Measurements from ENCODE around the gene PRKCG. TPM values are rescaled to one million over a fixed set of nuclear protein-coding genes. Genes with fewer than 3 reads are reported as not detected.

PRKCG gene
- total RNA-seq, 2 donors from 2014 or later: not detected

DNA sequence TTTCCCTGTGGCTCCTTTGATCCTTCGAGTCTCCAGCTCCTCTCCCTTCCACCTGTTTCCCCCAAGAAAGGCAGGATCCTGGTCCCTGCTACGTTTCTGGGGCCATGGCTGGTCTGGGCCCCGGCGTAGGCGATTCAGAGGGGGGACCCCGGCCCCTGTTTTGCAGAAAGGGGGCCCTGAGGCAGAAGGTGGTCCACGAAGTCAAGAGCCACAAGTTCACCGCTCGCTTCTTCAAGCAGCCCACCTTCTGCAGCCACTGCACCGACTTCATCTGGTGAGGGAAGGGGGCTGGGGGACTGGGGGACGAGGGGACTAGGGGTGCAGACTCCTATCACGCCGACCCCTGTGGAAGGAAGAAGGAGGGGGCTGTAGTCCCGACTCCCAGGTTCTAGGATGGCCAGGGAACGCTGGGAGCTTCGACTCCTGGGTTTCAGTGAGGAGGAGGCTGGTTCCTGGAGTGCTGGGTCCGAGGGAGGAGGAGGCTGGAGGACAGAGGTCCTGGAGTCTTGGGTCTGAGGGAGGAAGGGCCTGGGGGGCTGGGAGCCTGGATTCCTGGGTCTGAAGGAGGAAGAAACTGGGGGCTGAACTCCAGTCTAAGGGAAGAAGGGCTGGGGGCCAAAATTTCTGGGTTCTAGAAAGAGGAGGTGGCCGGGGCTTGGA is 524 bp downstream of the PRKCG start:
- Histone ChIP-seq H3K4me1 (peaks cover 0 to 32% of the 10 kb centered on the region in 2 donors), H3K27me3 (peaks cover 14 to 17% of the 10 kb centered on the region in 2 donors), H3K4me3 (peak overlapping the region in 1 of 2 donors; percentile 45), H3K27ac (no peak overlapping the region), H3K36me3 (no peaks in the 10 kb centered on the region), H3K9me3 (no peaks in the 10 kb centered on the region)
- DNase-seq (ENCODE audit: low spot score): no peak
- TF ChIP-seq, protein P1, sequence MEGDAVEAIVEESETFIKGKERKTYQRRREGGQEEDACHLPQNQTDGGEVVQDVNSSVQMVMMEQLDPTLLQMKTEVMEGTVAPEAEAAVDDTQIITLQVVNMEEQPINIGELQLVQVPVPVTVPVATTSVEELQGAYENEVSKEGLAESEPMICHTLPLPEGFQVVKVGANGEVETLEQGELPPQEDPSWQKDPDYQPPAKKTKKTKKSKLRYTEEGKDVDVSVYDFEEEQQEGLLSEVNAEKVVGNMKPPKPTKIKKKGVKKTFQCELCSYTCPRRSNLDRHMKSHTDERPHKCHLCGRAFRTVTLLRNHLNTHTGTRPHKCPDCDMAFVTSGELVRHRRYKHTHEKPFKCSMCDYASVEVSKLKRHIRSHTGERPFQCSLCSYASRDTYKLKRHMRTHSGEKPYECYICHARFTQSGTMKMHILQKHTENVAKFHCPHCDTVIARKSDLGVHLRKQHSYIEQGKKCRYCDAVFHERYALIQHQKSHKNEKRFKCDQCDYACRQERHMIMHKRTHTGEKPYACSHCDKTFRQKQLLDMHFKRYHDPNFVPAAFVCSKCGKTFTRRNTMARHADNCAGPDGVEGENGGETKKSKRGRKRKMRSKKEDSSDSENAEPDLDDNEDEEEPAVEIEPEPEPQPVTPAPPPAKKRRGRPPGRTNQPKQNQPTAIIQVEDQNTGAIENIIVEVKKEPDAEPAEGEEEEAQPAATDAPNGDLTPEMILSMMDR (IDR thresholded peaks at IDR 0.05): no peak

DNA sequence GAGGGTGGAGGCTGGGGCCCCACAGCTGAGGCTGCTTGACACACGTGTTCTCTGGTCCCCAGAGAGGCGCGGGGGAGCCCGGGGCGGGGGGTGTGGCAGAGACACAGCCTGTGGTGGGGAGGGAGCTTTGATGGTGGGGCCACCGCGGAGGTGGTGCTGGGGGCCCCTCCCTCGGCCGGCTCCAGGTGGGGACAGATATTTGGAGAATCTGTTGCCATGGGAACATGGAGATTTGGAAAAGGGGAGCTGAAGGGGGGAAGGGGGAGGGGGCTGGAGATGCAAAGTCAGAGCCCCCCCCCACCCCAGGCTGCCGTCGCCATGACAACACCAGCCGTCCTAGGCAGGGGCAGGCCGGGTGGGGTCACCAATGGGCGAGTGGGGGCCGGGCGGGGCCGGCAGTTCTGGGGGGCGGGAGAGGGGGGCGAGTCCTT is 1.2 kb downstream of the PRKCG start:
- peaks cover 0 to 32% of the 10 kb centered on the region in 2 donors for H3K4me1 ChIP-seq
- TF ChIP-seq, protein P1 (IDR thresholded peaks at IDR 0.05): no peak
- H3K9me3 ChIP-seq: no peaks in the 10 kb centered on the region
- DNase-seq (ENCODE audit: low spot score): no peak
- peaks cover 14 to 17% of the 10 kb centered on the region in 2 donors for H3K27me3 ChIP-seq
- H3K4me3 ChIP-seq: no peak overlapping the region
- H3K36me3 ChIP-seq: no peaks in the 10 kb centered on the region
- no peak overlapping the region for H3K27ac ChIP-seq

DNA sequence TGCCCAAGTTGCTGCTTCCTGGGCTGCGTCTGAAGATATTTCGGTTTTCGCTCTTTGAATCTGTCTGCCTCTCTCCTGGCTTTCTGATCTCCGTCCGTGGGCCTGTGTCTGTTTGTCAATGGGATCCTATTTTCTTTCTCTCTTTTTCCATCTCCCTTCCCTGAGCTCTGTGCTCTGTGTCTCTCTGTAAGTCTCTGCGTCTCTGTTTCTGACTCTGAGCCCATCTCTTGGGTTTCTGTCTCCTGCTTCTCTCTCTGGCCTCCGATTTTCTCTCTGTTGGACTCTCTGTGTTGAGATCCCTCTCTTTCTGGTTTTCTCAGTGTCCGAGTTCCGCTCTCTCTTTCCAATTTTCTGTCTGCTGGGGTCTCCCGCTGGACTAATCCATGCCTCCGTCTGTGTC is 1.7 kb downstream of the PRKCG start:
- H3K27me3 ChIP-seq: peaks cover 14 to 17% of the 10 kb centered on the region in 2 donors
- peaks cover 0 to 30% of the 10 kb centered on the region in 2 donors for H3K4me1 ChIP-seq
- no peaks in the 10 kb centered on the region for H3K9me3 ChIP-seq
- no peak for DNase-seq (ENCODE audit: low spot score)
- H3K36me3 ChIP-seq: no peaks in the 10 kb centered on the region
- TF ChIP-seq, protein P1 (IDR thresholded peaks at IDR 0.05): no peak
- no peak overlapping the region for H3K4me3 ChIP-seq
- H3K27ac ChIP-seq: no peak overlapping the region

DNA sequence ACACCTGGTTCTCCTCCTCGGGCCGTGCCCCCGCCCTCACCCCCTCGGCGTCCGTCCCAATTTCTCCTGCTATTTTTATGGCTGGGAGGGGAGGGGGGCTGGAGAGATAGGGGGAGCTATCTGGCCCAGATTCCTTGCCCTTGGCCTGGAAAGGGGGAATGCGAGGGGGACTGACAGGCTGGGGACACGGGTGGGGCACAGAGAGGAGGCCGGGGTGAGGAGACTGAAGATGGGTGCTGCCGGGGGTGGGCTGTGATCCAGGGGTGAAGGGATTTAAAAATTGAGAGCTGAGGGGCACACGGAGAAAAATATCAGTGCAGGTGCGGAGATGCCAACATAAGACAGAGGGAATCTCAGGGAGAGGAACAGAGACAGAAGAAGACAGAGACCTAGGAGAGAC is 2.3 kb downstream of the PRKCG start:
- H3K4me3 ChIP-seq: no peak overlapping the region
- TF ChIP-seq, protein P1 (IDR thresholded peaks at IDR 0.05): no peak
- H3K9me3 ChIP-seq: no peaks in the 10 kb centered on the region
- H3K27me3 ChIP-seq: peaks cover 14 to 17% of the 10 kb centered on the region in 2 donors
- no peak overlapping the region for H3K27ac ChIP-seq
- peaks cover 0 to 27% of the 10 kb centered on the region in 2 donors for H3K4me1 ChIP-seq
- no peaks in the 10 kb centered on the region for H3K36me3 ChIP-seq
- no peak for DNase-seq (ENCODE audit: low spot score)

DNA sequence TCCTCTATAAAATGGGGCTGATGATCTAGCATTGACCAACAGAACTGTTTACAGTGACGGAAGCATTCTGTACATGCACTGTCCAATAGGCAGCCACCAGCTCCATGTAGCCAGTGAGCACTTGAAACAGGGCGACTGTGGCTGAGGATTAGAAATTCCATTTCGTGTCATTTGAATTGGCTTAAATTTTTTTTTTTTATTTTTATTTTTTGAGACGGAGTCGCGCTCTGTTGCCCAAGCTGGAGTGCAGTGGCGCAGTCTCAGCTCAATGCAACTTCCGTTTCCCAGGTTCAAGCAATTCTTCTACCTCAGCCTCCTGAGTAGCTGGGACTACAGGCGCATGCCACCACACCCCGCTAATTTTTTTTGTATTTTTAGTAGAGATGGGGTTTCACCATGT is 3.0 kb downstream of the PRKCG start:
- H3K4me1 ChIP-seq: peaks cover 0 to 27% of the 10 kb centered on the region in 2 donors

More for the DNA sequence above, 3.0 kb downstream of the PRKCG start:
- TF ChIP-seq, protein P1 (IDR thresholded peaks at IDR 0.05): no peak
- Histone ChIP-seq H3K4me3 (no peak overlapping the region), H3K27ac (no peak overlapping the region), H3K36me3 (no peaks in the 10 kb centered on the region), H3K9me3 (no peaks in the 10 kb centered on the region), H3K27me3 (peaks cover 14 to 17% of the 10 kb centered on the region in 2 donors)
- no peak for DNase-seq (ENCODE audit: low spot score)

All from right atrium auricular region (tissue), 2 donors.